AG20443 (cell line): ENCODE results near the gene TNNC2.
"Not testable (repeated sequence)": the region's sequence is repeated elsewhere in the genome, so short reads cannot be mapped to it uniquely, and the experiment has no call there.

Source experiments
- DNase-seq: peaks from one replicate; pipeline ENCODE4 v3.0.0; 2012; ENCODE audit warnings: low spot score, mixed read lengths

Gene TNNC2

DNA sequence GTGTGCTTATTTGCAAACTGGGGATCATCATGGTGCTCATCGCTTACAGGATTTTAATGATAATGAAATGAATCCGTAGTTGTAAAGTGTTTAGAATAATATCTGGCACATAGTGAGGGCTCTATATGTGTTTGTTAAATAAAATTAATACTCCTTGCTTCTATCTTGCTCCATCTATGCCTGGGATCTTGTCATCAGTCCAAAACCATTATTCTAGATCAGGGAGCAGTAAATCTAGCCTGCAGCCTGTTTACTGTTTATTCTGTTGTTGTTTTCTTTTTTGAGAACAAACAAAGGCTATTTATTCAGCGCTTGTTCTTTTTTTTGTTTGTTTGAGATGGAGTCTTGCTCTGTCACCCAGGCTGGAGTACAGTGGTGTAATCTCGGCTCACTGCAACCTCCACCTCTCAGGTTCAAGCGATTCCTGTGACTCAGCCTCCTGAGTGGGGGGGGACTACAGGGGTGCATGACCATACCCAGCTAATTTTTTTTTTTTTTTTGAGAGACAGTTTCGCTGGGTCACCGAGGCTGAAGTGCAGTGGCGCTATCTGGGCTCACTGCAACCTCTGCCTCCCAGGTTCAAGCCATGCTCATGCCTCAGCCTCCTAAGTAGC, 22.0 kb upstream of the TNNC2 start:
- DNase-seq = no peak

DNA sequence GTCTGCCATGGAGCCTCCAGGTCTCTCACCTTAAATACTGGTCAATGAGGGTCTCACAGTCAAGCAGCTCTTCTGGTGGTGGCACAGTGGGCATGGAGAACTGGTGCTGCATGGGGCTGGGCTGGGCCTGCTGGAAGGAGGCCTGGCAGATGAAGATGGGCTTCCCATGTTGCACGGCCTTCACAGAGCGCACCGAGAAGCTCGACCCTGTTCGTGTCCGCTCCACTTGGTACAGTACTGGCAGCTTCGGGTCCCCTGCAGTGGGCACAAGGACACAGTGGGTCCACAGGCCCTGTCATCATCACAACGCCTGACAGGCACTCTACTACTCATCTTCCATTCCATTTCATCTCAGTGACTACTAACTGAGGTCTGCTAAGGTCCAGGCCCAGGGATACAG, 21.3 kb upstream of the TNNC2 start:
- no peak for DNase-seq

DNA sequence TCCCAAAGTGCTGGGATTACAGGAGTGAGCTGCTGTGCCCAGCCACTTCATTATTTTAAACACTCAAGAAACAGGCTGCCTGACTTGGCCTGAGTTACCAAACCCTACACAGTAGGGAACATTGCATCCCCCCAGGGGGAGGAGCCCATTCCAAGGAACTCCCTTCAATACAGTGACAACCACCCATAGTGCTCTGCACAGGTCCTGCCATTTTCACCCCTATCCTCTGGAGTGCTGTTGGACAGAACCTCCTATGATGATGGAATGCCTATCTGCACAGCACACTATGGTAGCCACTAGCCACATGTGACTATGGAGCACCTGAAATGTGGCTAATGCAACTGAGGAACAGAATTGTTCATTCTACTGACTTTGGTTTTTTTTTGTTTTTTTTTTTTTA, 18.3 kb upstream of the TNNC2 start:
- DNase-seq = no peak

DNA sequence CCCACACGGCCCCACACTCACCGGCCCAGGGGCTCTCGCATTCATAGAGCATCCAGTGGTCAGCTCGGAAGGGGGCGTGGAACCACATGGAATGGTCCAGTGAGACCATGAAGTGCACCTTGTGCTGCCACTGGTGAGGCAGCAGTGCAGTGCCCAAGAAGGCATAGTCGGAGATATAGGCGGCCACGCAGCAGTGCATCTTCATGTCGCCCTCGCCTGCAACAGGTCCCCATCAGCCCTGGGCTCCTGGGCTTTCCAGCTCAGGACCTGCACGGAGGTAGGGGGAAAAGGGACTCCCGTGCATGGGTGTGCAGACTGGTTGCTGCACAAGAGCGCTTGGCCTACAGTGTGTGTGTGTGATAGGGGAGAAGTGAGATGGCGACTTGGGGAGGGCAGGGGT, 16.4 kb upstream of the TNNC2 start:
- DNase-seq = no peak

DNA sequence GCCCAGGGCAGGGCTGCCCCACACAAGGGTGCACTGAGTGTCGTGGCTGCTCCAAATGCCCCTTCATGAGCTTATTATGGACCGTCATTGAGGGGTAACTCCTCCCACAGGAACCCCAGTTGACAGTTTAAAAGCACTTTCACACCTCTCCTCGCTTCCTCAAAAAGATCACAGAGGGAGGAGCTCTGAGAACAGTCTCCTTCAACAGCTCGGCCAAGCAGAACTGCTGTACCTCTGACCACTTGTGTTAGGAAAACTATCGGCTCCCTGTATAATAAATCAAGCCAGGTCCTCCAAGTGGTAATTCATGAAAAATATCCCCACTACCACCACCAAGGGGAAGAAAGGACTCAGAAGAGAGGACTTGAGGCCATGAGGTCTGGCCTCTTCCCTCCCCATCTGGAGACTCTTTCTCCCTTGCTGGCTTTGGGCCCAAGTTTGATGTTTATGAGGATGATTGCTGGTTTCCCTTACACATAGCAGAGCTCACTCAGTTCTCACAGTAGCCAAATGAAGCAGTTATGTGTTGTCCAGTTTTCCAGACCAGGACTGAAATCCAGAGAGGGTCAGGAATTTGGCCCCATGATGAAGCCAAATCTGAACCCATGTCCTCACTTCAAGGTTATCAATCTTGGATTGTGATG, 15.2 kb upstream of the TNNC2 start:
- DNase-seq = peak; percentile 55

DNA sequence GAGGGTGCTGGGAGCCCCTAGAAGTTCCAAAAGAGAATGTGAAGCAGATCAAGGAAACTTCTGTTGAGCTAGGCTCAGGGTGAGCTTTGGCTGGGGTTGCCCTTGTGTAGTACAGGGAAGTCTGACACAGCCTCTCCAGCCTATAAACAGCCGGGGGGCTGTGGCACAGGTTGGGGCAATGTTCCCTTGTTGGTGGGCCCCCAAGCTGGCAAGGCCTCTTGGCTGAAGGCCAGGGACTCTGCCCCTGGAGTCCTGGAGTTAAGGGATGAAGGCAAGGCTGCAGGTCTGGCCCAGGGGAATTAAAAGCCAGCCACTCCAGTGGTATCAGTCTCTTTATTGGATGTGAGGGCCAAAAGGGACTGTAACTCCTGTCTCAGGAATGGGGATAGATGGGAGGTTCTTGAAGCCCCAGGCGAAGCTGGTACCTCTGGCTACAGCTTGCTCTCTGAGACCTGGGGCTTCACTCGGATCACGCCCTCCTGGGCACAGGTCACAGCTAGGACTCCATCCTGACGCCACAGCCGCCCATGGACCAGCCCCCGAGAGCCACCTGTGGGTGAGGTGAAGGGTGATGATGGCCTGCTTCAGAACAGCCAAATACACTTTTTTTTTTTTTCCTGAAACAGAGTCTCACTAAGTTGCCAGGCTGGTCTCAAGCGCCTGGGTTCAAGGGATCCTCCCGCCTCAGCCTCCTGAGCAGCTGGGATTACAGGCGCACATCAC, 14.5 kb upstream of the TNNC2 start:
- DNase-seq = no peak

DNA sequence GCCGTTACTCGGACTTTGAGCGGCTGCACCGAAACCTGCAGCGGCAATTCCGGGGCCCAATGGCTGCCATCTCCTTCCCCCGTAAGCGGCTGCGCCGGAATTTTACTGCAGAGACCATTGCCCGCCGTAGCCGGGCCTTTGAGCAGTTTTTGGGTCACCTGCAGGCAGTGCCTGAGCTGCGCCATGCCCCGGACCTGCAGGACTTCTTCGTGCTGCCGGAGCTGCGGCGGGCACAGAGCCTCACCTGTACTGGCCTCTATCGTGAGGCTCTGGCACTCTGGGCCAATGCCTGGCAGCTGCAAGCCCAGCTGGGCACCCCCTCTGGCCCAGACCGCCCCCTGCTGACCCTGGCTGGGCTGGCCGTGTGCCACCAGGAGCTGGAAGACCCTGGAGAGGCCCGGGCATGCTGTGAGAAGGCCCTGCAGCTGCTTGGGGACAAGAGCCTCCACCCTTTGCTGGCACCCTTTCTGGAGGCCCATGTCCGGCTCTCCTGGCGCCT, 13.6 kb upstream of the TNNC2 start:
- no peak for DNase-seq

DNA sequence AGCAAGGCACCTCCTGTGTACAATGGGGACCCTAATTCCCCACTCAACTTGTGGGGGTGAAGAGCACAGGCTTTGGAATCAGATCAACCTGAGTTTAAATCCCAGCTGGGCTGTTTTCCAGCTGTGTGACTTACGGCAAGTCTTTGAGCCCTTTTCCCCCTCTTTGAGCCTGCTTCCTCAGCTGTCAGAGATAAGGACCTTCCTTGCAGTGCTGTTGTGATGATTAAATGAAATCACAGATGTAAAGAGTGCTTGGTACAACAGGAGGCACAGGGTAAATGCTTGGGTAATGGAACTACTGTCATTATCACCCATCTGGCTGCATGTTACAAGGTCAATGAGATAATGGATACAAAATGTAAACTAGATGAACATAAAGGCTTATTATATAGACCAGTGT, 9.7 kb upstream of the TNNC2 start:
- DNase-seq = no peak

DNA sequence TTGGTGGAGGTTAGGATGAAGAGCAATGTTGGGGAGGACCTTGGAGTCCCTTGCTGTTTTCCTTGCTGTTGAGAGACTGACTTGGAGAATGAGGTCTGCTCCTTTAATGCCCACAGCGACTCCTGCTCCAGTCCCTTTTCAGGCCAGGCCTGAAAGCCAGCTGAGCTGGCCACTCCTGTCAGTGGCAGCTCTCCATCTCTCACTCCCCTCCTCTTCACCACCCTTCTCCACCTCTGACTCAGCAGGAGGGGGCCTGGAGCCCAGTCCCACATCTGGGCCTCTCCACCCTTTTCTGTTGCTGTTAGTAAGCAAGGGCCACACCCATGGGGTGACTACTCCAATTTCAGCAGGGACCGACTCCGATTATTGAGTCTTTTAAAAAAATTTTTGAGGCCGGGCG, 8.7 kb upstream of the TNNC2 start:
- DNase-seq = peak; percentile 93

DNA sequence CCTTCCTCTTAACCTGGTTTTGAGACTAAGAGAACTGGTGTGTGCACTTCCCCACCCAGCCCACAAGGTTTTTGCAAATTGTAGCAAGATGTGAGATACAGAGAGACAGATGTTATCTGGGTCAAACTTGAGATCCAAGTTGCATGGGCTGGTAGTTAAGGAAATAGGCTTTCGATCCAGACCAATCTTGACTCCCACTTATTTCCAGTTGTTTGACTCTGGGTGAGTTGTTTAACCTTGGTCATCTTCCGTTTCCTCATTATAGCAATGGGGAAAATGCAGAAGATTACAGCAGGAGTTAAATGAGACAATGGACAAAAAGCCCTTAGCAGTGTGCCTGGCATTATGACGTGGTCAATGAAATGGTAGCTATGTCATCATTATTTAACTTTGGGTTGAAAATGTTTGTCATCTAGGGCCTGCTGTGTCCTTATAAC, 8.2 kb upstream of the TNNC2 start:
- no peak for DNase-seq

DNA sequence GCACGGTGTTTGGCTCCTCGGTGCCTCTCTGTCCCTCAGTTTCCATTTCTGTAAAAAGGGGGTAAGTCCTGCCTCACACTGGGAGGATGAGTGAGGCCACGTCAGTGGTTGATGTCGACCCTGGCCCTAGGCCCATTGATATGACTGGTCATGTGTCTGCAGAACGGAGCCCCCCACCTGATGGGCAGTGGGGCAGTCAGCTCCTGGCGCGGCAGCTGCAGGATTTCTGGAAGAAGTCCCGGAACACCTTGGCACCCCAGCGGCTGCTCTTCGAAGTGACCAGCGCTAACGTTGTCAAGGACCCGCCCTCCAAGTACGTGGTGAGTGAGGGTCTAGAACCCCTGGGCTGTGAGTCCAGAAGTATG, 7.7 kb upstream of the TNNC2 start:
- no peak for DNase-seq

DNA sequence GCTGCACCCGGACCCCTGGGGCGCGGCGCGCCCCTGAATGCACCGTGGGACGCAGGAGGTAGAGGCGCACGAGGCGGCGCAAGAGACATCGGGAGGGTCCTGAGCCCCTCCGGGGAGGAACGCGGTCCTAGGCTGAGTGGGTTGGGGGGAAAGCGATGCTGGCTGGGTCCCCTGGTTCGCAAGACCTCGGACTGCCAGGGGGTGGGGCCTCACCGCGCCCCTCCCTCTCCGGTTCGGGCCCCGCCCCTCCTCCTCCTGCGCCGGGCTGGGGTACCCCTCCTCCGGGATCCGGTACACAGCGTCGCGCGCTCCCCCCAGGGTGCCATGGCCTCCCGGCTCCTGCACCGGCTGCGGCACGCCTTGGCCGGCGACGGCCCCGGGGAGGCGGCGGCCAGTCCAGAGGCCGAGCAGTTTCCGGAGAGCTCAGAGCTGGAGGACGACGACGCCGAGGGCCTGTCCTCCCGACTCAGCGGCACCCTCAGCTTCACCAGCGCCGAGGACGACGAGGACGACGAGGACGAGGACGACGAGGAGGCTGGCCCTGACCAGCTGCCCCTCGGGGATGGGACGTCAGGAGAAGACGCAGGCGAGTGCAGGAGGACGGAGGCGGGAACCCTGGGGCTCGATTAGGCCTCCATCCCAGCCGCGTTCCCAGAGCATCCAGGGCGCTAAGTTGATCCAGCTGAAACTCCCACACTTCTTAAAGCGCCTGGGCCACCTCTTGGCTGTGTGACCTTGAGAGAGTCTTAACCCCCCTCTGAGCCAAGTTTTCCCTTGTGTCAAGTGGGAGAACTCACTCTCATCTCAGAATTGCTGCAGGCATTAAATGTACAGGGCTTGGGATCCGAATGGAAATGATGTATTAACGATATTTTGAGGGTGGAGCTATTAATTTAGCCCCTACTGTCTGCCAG, 7.0 kb upstream of the TNNC2 start:
- peak; percentile 87 for DNase-seq

DNA sequence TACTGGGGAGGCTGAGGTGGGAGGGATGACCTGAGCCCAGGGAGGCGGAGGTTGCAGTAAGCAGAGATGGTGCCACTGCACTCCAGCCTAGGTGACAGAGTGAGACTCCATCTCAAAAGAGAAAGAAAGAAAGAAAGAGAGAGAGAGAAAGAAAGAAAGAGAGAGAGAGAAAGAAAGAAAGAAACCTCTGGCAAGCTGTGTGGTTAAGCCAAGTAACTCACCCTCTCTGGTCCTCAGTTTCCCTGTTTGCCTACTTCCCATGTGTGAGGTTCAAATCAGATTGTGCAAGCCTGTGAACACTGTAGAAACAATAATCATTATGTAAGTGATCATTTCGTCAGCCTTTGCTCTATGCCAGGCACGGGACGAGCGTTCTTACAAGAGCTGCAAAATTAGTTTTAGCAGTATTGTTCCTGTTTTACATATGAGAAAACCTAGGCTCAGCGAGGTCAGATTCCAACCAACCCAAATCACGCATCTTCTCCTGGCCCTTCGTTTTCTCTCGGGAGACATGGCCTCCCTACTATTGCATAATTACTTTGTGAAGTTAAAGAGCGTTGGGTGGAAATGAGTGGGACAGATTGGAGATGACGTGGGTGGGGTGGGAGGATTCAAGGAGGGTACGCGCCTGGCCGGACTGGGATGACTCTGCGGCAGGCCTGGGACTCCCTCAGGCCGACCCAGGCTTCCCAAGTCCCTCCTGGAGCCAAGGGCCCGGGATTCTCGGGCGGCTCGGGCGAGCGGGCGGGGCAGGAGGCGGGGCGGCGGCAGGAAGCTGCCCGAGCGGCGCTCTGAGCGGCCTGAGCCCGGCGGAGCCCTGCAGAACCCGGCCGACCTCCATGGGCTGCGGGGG, 6.1 kb upstream of the TNNC2 start, which contains the start of gene SNX21:
TSS of gene SNX21 (plus strand) at position 770 of the 853 bp plus-strand sequence. CDS start 121 bp downstream, outside the sequence.
- DNase-seq = peak; percentile 90

DNA sequence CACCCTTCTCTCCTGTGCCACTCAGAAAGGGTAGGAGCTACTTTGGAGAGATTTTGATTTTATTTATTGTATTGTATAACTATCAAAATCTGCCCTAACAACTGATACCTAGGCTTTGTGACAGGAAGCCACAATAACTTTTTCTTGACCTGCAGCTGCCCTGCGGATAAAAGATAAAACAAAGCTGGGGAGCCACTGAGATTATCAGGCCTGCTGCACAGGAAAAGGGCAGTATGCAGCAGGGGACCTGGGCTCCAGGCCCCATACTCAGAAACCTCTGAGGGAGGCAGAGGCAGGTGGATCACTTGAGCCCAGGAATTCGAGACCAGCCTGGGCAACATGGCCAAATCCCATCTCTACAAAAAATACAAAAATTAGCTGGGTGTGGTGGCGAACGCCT, 5.5 kb upstream of the TNNC2 start:
- no peak for DNase-seq

DNA sequence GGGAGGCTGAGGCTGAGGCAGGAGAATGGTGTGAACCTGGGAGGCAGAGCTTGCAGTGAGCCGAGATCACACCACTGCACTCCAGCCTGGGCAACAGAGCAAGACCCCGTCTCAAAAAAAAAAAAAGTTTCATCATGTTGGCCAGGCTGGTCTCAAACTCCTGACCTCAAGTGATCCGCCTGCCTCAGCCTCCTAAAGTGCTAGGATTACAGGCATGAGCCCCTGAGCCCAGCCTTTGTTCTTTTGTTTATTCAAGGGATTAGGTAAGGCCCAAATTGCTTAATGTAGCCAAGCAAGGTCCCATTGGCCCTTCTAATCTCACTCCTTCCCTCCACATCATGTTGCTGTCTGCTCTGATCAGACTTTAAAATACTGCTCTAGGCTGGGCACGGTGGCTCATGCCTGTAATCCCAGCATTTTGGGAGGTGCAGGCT, 2.6 kb upstream of the TNNC2 start:
- DNase-seq = not testable (repeated sequence)

DNA sequence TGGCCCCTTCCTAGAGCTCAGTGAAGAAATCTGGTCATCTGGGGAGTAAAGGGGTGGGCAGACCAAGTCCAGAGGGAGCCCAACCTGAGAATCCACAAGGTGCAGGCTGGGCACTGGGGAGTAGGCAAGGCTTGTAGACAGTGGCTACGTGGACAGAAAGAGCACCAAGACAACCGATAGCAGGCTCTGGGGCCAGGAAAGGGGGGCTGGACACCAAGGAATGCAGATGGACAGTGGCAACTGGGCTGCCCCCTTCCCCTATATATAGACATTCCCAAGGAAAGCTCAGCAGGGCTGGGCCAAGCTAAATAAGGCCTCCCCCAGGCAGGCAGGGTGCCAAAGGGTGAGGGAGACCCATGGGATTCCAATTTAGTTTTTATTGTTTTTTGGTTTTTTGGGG, 1.5 kb upstream of the TNNC2 start:
- no peak for DNase-seq

DNA sequence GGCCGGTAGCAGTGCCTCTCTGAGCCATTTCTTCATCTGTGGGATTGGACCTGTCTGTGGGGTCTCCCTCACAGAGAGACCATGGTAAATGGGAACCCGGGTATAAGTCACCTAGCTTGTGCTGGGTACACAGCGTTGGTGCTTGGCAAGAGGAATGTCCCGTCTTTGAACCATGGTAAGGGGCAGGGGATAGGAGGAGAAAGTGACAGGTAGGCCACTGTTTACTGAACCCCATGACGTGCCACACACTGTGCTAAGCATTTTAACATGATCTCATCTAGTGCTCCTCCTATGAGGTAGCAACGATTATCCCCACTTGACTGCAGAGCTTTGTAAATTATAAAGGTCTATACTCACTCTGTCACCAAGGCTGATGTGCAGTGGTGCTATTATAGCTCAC, 600 bp upstream of the TNNC2 start:
- no peak for DNase-seq

DNA sequence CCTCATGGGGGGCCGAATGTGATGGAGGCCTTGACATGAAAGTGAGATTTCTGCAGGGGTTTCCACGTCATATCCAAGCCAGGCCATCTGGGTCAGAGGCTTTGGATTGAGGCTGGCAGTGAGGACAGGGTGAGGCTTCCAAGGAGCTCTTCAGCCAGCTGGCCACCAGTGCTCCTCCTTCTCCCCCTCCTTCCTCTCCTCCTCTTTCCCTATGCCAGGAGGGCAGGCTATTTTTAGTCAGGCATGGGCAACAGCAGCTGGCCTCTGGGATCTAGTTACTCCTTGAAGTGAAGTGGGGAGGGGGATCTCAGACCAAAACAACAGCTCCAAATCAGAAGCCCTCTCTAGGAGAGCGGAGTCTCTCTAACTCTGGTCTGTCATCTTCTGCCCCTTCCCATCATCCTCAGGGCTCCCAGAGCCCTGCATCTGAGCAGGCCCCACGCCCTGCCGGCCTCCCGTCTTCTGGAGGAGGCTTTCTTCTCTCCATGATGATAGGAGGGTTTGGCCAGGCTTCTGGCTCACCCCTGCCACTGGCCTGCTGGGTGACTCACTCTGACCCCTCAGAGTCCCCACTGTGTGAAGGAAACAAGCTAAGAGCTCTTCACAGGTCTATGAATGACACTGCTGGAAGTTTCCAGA, 612 bp downstream of the TNNC2 start:
- DNase-seq = peak; percentile 58

DNA sequence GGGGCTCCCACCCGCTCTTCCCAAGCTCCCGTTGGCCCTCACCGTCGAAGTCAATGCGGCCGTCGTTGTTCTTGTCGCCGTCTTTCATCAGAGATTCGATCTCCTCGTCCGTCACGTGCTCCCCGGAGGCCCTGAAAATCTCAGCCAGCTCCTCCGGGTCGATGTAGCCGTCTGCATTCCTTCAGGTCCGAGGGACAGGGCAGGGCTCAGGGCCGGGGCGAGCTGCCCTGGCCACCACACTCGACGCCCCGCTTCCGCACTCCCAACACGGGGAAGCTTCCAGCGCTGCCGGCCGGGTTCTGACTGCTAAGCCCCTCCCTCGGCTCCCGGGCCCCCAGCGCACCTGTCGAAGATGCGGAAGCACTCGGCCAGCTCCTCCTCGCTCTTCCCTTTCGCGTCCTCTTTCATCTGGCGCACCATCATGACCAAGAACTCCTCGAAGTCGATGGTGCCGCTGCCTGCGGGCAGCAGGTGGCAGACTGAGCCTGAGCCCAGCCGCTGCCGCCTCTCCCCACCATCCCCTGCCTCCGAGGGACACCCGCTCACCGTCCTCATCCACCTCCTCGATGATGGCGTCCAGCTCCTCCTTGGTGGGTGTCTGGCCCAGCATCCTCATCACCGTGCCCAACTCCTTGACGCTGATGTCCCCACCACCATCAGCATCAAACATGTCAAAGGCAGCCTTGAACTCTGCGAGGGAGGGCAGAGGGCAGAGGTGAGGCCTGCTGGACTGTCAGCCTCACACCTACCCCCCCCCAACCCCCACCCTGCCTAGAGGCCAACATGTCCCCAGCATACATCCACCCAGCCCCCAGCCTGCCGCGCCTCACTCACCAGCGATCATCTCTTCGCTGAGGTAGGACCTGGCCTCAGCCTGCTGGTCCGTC, 2.9 kb downstream of the TNNC2 start:
- DNase-seq = peak; percentile 58

DNA sequence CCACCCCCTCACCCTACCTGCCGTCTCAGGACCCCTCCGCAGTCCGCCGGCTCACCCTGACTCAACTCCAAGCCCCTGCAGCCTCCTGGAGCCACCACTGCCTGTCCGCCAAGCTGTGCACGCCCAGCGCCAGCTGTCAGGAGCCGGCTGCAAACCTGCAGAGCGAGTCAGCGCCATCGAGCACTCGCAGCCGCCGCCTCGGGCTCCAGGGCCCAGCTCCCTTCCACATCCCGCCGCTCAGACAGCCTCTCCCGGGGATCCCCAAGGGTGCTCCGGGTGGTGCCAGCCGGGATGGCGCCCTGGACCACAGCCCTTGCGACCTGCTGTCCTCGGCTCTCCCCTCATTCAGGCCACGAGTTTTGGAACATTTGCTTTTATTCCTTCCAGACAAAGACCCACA, 4.3 kb downstream of the TNNC2 start:
- peak; percentile 39 for DNase-seq
